Left lung (tissue), 10 donors: Measurements from ENCODE around the gene EGFR. TPM values are rescaled to one million over a fixed set of nuclear protein-coding genes. Genes with fewer than 3 reads are reported as not detected.

Experiments
- ATAC-seq: fragments of 200-7000 bp; cut with Tn5 transposase; one replicate; pipeline ENCODE4 v1.9.1; 2020; ENCODE audit warnings: moderate library complexity
- DNase-seq, 4 donors: peaks; one replicate each; pipeline ENCODE4 v3.0.0-alpha.2; 2013 to 2020
- H3K27ac ChIP-seq, 2 donors: fragments of 200-600 bp; sonication (generic) in 1 of 2; one replicate each; pipeline versions ENCODE4 v1.5.0 to v1.8.0; 2020 to 2021
- H3K27me3 ChIP-seq, 2 donors: fragments of 200-600 bp; sonication (generic) in 1 of 2; one replicate each; pipeline versions ENCODE4 v1.5.0 to v1.8.0; 2020 to 2021
- H3K36me3 ChIP-seq, 2 donors: fragments of 200-600 bp; sonication (generic) in 1 of 2; one replicate each; pipeline versions ENCODE4 v1.5.0 to v1.8.0; 2020 to 2021
- H3K4me1 ChIP-seq, 2 donors: fragments of 200-600 bp; one replicate each; pipeline ENCODE4 v1.8.0; 2021
- H3K4me3 ChIP-seq, 2 donors: fragments of 200-600 bp; sonication (generic) in 1 of 2; one replicate each; pipeline versions ENCODE4 v1.5.0 to v1.8.0; 2020 to 2021; ENCODE audit warnings: mild to moderate bottlenecking in 1 of 2
- H3K9me3 ChIP-seq, 2 donors: fragments of 200-600 bp; sonication (generic) in 1 of 2; one replicate each; pipeline versions ENCODE4 v1.5.0 to v1.8.0; 2020 to 2021
- CTCF ChIP-seq, 2 donors: fragments of 200-600 bp; sonication (generic) in 1 of 2; IDR thresholded peaks; one replicate each; pipeline versions ENCODE4 v1.5.0 to v1.8.0; 2021; ENCODE audit warnings: antibody characterized with exemption in 2 of 2
- intact Hi-C, 2 donors: fragments of 100-400 bp; cut with DNase I; formaldehyde crosslinking; loops; one replicate each; pipeline versions ENCODE4 v1.11.2 to v1.14.2; 2022
- polyA plus RNA-seq, 6 donors: library from polyadenylated mRNA; unstranded; fragments of 120-200 nt; gene quantifications; one replicate each; pipeline ENCODE4 v1.2.1, GENCODE V29; 2013; ENCODE audit not compliant: insufficient read length in 6 of 6
- total RNA-seq, 2 donors: library from RNA; stranded (reverse); fragmentation: NEBNext Ultra II Directional; extraction: Animal tissue kit (Norgen Biotek cat#: 25700); gene quantifications; one replicate each; pipeline ENCODE4 v1.2.1, GENCODE V29; 2021
- donor health status: DM: no; HTN: yes; CAD: no.
- donor health status: DM: no; HTN: no; CAD: no.

Gene EGFR
- total and polyA plus RNA-seq, 8 donors: 48.7 to 79.3 (median 54.1) TPM

DNA sequence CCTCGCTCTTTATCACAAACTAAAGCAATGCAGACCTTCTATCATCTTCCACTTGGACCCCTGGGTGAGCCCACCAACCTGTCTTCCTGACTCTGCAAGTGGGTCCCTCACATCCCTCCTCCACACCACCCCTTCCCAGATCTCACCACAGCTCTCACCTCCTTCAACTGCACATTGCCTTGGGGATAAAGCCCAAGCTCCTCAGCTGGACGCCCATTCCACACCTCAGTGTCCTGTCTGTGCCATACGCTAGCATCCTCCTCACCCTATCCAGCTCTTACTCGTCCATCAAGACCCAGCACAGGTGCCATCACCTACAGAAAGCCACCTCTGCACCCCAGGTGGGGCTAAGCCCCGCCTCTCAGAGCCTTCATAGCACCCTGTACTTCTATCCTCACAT lies 205.3 kb downstream of the EGFR start:
- H3K27ac ChIP-seq: no peak overlapping the region
- no peaks in the 10 kb centered on the region for H3K27me3 ChIP-seq
- no peak for TF ChIP-seq CTCF (IDR thresholded peaks at IDR 0.05)
- no peaks in the 10 kb centered on the region for H3K4me1 ChIP-seq
- peaks cover 0 to 2% of the 10 kb centered on the region in 2 donors for H3K9me3 ChIP-seq
- H3K4me3 ChIP-seq: no peak overlapping the region
- ATAC-seq (no peak), DNase-seq (no peak)
- intact Hi-C loops: no loop called here
- H3K36me3 ChIP-seq: no peaks in the 10 kb centered on the region

GRCh38 chr7:55224810-55225209 lies 206.0 kb downstream of the EGFR start:
- Histone ChIP-seq H3K9me3 (peaks cover 0 to 2% of the 10 kb centered on the region in 2 donors), H3K36me3 (no peaks in the 10 kb centered on the region), H3K4me1 (no peaks in the 10 kb centered on the region), H3K27me3 (no peaks in the 10 kb centered on the region), H3K27ac (no peak overlapping the region), H3K4me3 (no peak overlapping the region)
- TF ChIP-seq CTCF (IDR thresholded peaks at IDR 0.05): no peak
- no peak for DNase-seq
- no peak for ATAC-seq
- intact Hi-C loops: no loop called here

GRCh38 chr7:55230014-55230413 lies 211.2 kb downstream of the EGFR start:
- Histone ChIP-seq H3K4me3 (no peak overlapping the region), H3K27me3 (no peaks in the 10 kb centered on the region), H3K4me1 (no peaks in the 10 kb centered on the region), H3K27ac (no peak overlapping the region), H3K9me3 (peaks cover 0 to 2% of the 10 kb centered on the region in 2 donors), H3K36me3 (no peaks in the 10 kb centered on the region)
- no peak for ATAC-seq
- intact Hi-C loops: no loop called here
- DNase-seq: no peak
- TF ChIP-seq CTCF (IDR thresholded peaks at IDR 0.05): no peak

DNA sequence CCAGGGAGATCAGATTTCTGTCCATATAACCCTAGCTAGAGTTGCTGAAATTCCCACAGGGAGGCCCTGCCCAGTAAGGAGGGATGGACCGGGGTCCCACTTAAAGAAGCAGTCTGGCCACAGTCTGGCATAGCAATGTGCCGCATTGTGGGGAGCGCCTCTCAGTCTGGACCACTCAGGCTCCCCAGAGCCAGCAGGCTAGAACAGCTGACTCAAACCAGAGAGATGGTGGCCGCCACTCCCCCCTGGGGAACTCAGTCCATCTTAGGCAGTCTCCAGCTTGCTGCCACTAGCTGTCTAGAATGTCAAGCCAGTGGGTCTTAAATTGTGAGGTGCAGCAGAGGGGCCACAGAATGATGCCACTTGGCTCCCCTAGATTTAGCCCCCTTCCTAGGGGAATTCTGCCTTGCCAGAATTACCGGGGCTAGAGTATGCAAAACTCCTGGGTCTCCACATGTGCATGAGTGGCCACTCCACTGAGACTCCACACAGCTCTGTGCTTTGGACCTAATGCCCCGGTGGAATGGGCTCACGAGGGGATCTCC lies 213.0 kb downstream of the EGFR start:
- H3K4me1 ChIP-seq: no peaks in the 10 kb centered on the region
- no peak overlapping the region for H3K4me3 ChIP-seq
- ATAC-seq (no peak), DNase-seq (no peak)
- no peaks in the 10 kb centered on the region for H3K36me3 ChIP-seq
- TF ChIP-seq CTCF (IDR thresholded peaks at IDR 0.05): no peak
- peaks cover 0 to 2% of the 10 kb centered on the region in 2 donors for H3K9me3 ChIP-seq
- intact Hi-C loops: no loop called here
- no peaks in the 10 kb centered on the region for H3K27me3 ChIP-seq
- no peak overlapping the region for H3K27ac ChIP-seq

DNA sequence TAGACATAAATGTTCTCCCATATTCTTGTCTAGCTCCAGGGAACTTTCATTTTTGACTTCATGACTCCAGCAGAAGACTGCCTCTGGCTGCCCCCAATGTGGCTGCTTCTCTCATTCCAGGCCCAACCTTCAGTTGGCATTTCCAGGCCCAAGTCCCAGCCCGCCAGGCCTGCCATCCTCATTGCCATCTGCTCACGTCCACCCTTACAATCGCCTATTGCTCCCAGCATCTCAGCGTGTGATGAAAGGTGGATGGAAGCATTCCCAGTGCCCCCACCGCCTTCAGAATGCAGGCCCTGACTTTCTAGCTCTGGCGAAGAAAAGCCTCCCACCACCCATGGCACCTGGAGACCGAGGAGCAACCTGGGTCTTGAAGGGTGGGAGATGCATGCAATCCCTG lies 214.2 kb downstream of the EGFR start:
- intact Hi-C loops: no loop called here
- H3K4me1 ChIP-seq: no peaks in the 10 kb centered on the region
- DNase-seq (no peak), ATAC-seq (no peak)
- no peaks in the 10 kb centered on the region for H3K36me3 ChIP-seq
- no peak overlapping the region for H3K27ac ChIP-seq
- H3K4me3 ChIP-seq: no peak overlapping the region
- no peaks in the 10 kb centered on the region for H3K27me3 ChIP-seq
- no peak for TF ChIP-seq CTCF (IDR thresholded peaks at IDR 0.05)
- H3K9me3 ChIP-seq: no peaks in the 10 kb centered on the region
